ENCODE measurements around the gene NTM.

DNA sequence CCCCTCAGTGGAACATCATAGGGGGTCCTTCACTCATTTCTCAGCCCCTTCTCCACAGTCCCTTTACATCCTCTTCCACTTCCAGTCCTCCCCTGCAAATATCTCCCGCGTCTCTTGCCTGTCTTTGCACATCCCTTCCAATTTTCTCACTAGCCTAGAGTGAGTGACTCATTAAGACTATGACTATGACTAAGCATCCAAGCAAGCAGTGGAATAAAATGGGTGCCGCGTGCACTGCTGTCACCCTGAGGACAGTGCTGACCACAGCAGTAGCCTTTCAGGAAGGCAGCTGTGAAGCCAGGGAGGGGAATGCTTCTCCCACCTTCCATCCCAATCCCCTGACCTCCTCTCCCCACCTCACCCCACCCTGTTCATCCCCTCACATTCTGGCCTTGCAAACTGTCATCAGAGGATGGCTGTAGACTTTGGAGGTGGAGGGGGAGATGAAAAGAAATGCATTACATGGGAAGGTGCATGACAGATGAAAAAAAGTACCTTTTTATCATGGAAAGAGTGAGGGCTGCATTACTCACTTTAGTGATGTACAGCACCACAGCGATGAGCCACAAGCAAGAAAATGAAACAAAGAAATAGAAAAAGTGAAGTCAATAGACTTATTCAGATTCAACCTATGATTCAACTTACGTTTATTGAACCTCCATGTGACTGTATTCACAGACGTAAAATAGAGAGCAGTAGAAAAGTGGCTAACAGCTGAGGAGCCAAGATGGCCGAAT lies 948.2 kb downstream of the NTM start:
- TF ChIP-seq POLR2A (IDR thresholded peaks at IDR 0.05) (no peak), CTCF (IDR thresholded peaks at IDR 0.05) (no peak)
